Aorta (tissue), 5 donors: ENCODE data around the gene SLC12A7. TPM values are rescaled to one million over a fixed set of nuclear protein-coding genes. Genes with fewer than 3 reads are reported as not detected.

Experiments used
- ATAC-seq: fragments of 200-7000 bp; cut with Tn5 transposase; one replicate; pipeline ENCODE4 v1.9.1; 2022; ENCODE audit warnings: moderate library complexity; ENCODE audit not compliant: low FRiP score
- DNase-seq, 2 donors: peaks; one replicate each; pipeline ENCODE4 v3.0.0-alpha.2; 2020
- H3K27ac ChIP-seq, 2 donors: one replicate each; pipeline ENCODE4 v1.5.1; 2013; ENCODE audit warnings: low read length in 2 of 2, mild to moderate bottlenecking in 2 of 2, moderate library complexity in 2 of 2, control low read depth in 1 of 2, inconsistent platforms in 1 of 2, low read depth in 1 of 2
- H3K27me3 ChIP-seq, 2 donors: one replicate each; pipeline ENCODE4 v1.6.1; 2013; ENCODE audit warnings: control low read depth in 1 of 2, low read length in 1 of 2, mild to moderate bottlenecking in 1 of 2, moderate library complexity in 1 of 2; ENCODE audit not compliant: insufficient read depth in 2 of 2, control insufficient read depth in 1 of 2
- H3K36me3 ChIP-seq, 2 donors: one replicate each; pipeline ENCODE4 v1.6.1; 2013; ENCODE audit warnings: control low read depth in 1 of 2, low read length in 1 of 2, mild to moderate bottlenecking in 1 of 2; ENCODE audit not compliant: insufficient read depth in 2 of 2, control insufficient read depth in 1 of 2
- H3K4me1 ChIP-seq, 2 donors: one replicate each; pipeline ENCODE4 v1.6.1; 2013; ENCODE audit warnings: low read length in 2 of 2, control low read depth in 1 of 2, mild to moderate bottlenecking in 1 of 2, moderate library complexity in 1 of 2; ENCODE audit not compliant: insufficient read depth in 2 of 2, control insufficient read depth in 1 of 2
- H3K4me3 ChIP-seq, 2 donors: one replicate each; pipeline ENCODE4 v1.5.1; 2013; ENCODE audit warnings: low read length in 2 of 2, control low read depth in 1 of 2, mild to moderate bottlenecking in 1 of 2
- H3K9me3 ChIP-seq: one replicate; pipeline ENCODE4 v1.6.1; 2013; ENCODE audit warnings: mild to moderate bottlenecking, low read length; ENCODE audit not compliant: control insufficient read depth
- WGBS, 2 donors: extraction: QIAGEN DNeasy Blood & Tissue Kit; methylation state at CpG; one replicate each; pipeline ENCODE4 v1.1.7; 2013; 5-methylcytosine and 5-hydroxymethylcytosine counted together
- intact Hi-C, 2 donors: fragments of 100-400 bp; cut with DNase I; formaldehyde crosslinking; loops; one replicate each; pipeline versions ENCODE4 v1.14.2 to v1.15.0; 2022
- polyA plus RNA-seq, 2 donors: library from polyadenylated mRNA; stranded (reverse); fragments of 200-250 nt; gene quantifications; one replicate each; pipeline ENCODE4 v1.2.3, GENCODE V29; 2013
- total RNA-seq, 2 donors: library from RNA; stranded (reverse); fragmentation: NEBNext Ultra II Directional; extraction: Animal tissue kit (Norgen Biotek cat#: 25700); gene quantifications; one replicate each; pipeline ENCODE4 v1.2.1, GENCODE V29; 2021
- donor health status: healthy with polysubstance abuse.
- donor health status: Bipolar disorder and iron deficiency.
- donor health status: DM: no; HTN: no; CAD: no.
- donor health status: DM: no; HTN: no; CAD: no.
- donor health status: DM: yes; HTN: yes; CAD: no.

The SLC12A7 gene
- total and polyA plus RNA-seq, 4 donors = 4.5 to 54.4 (median 19.3) TPM

- H3K27ac ChIP-seq = no peak overlapping the region
- no peaks in the 10 kb centered on the region for H3K4me1 ChIP-seq
- ATAC-seq (no peak), DNase-seq (peak in 1 of 2 donors; percentile 31)
- no peaks in the 10 kb centered on the region for H3K36me3 ChIP-seq
- no peaks in the 10 kb centered on the region for H3K9me3 ChIP-seq
- 88 to 92% methylated on average over 19 of the region's 19 CpGs for WGBS, 2 donors
- H3K4me3 ChIP-seq = no peak overlapping the region
- intact Hi-C loops = no loop called here
- H3K27me3 ChIP-seq = no peaks in the 10 kb centered on the region
Observed at GRCh38 chr5:1031306-1031959, 80.4 kb downstream of the SLC12A7 start.

- Histone ChIP-seq H3K27me3 (no peaks in the 10 kb centered on the region), H3K4me3 (no peak overlapping the region), H3K9me3 (no peaks in the 10 kb centered on the region), H3K4me1 (no peaks in the 10 kb centered on the region), H3K27ac (no peak overlapping the region), H3K36me3 (no peaks in the 10 kb centered on the region)
- no peak for ATAC-seq
- intact Hi-C loops = no loop called here
- DNase-seq = peak; percentile 43 to 72
- 71 to 81% methylated on average over 10 of the region's 10 CpGs for WGBS, 2 donors
Observed at GRCh38 chr5:1030801-1031271, 81.0 kb downstream of the SLC12A7 start.

- intact Hi-C loops = no loop called here
- H3K27me3 ChIP-seq = no peaks in the 10 kb centered on the region
- WGBS, 2 donors = 87 to 88% methylated on average over 8 to 10 of the region's 10 CpGs
Observed at GRCh38 chr5:1029945-1030625, 81.8 kb downstream of the SLC12A7 start.

GRCh38 chr5:1029282-1029944 lies 82.5 kb downstream of the SLC12A7 start:
- no peaks in the 10 kb centered on the region for H3K4me1 ChIP-seq
- H3K27ac ChIP-seq = no peak overlapping the region
- H3K36me3 ChIP-seq = no peaks in the 10 kb centered on the region
- ATAC-seq (no peak), DNase-seq (peak in 1 of 2 donors; percentile 61)
- no peak overlapping the region for H3K4me3 ChIP-seq
- no peaks in the 10 kb centered on the region for H3K9me3 ChIP-seq
- 90 to 91% methylated on average over 24 of the region's 24 CpGs for WGBS, 2 donors
- H3K27me3 ChIP-seq = no peaks in the 10 kb centered on the region
- intact Hi-C loops = no loop called here

More at GRCh38 chr5:1029945-1030625, 81.8 kb downstream of the SLC12A7 start:
- no peaks in the 10 kb centered on the region for H3K36me3 ChIP-seq
- H3K4me1 ChIP-seq = no peaks in the 10 kb centered on the region
- ATAC-seq = no peak
- H3K4me3 ChIP-seq = no peak overlapping the region
- DNase-seq = peak in 1 of 2 donors; percentile 56
- no peak overlapping the region for H3K27ac ChIP-seq
- no peaks in the 10 kb centered on the region for H3K9me3 ChIP-seq

- Histone ChIP-seq H3K4me1 (no peaks in the 10 kb centered on the region), H3K27me3 (no peaks in the 10 kb centered on the region), H3K4me3 (no peak overlapping the region), H3K36me3 (no peaks in the 10 kb centered on the region), H3K9me3 (no peaks in the 10 kb centered on the region), H3K27ac (no peak overlapping the region)
- 80% methylated on average over 26 of the region's 26 CpGs for WGBS, 2 donors
- intact Hi-C loops = no loop called here
- DNase-seq (peak in 1 of 2 donors; percentile 50), ATAC-seq (no peak)
Observed at GRCh38 chr5:1028481-1029281, 83.2 kb downstream of the SLC12A7 start.

- DNase-seq = peak in 1 of 2 donors; percentile 70
- no peaks in the 10 kb centered on the region for H3K36me3 ChIP-seq
- no peaks in the 10 kb centered on the region for H3K27me3 ChIP-seq
- no peaks in the 10 kb centered on the region for H3K9me3 ChIP-seq
- no peak overlapping the region for H3K4me3 ChIP-seq
- no peak for ATAC-seq
- intact Hi-C loops = no loop called here
- 85 to 87% methylated on average over 36 to 40 of the region's 40 CpGs for WGBS, 2 donors
- no peak overlapping the region for H3K27ac ChIP-seq
- H3K4me1 ChIP-seq = no peaks in the 10 kb centered on the region
Observed at GRCh38 chr5:1027631-1028441, 84.0 kb downstream of the SLC12A7 start.

- Histone ChIP-seq H3K36me3 (no peaks in the 10 kb centered on the region), H3K4me3 (no peak overlapping the region), H3K27me3 (no peaks in the 10 kb centered on the region), H3K4me1 (no peaks in the 10 kb centered on the region), H3K9me3 (no peaks in the 10 kb centered on the region), H3K27ac (no peak overlapping the region)
- WGBS, 2 donors = 81% methylated on average over 29 of the region's 29 CpGs
- intact Hi-C loops = no loop called here
- ATAC-seq (no peak), DNase-seq (peak in 1 of 2 donors; percentile 72)
Observed at GRCh38 chr5:1026700-1027621, 84.9 kb downstream of the SLC12A7 start.
